B cell (primary cell): ENCODE results near the gene BTD. TPM values are rescaled to one million over a fixed set of nuclear protein-coding genes. Genes with fewer than 3 reads are reported as not detected.

Experiments
- ATAC-seq: fragments of 200-7000 bp; cut with Tn5 transposase; one replicate; pipeline ENCODE4 v1.10.0; 2021; ENCODE audit warnings: low read depth, mild to moderate bottlenecking, moderate number of reproducible peaks, moderate library complexity
- CTCF ChIA-PET: fragments of 350-600 bp; sonication (Branson Sonifier 250); formaldehyde crosslinking; loops from one replicate; lab custom pipeline; 2021; ENCODE audit warnings: antibody characterized with exemption, inconsistent platforms; lab: Charles Lee
- POLR2A ChIA-PET: fragments of 350-600 bp; sonication (Branson Sonifier 250); formaldehyde crosslinking; loops from one replicate; lab custom pipeline; 2021; ENCODE audit warnings: antibody characterized with exemption; lab: Charles Lee
- DNase-seq: peaks from one replicate; pipeline ENCODE4 v3.0.0; 2013
- H2AFZ ChIP-seq: 2 replicates; pipeline ENCODE4 v1.6.1; 2012; ENCODE audit warnings: mild to moderate bottlenecking, low read depth, low read length; ENCODE audit not compliant: insufficient read depth, poor library complexity, severe bottlenecking
- H3K27ac ChIP-seq, 2 donors: 1 replicate in 1 of 2; 2 replicates in 1 of 2; pipeline ENCODE4 v1.5.1; 2012 to 2013; ENCODE audit warnings: low read length in 2 of 2, mild to moderate bottlenecking in 2 of 2, moderate library complexity in 1 of 2
- H3K27me3 ChIP-seq, 4 experiments: fragments of 200-600 bp in 1 of 4; sonication (generic) in 1 of 4; replicated peaks in 1 of 4; 1 replicate in 2 of 4; 2 replicates in 2 of 4; pipeline versions ENCODE4 v1.6.1 to v1.7.0; 2013 to 2016; ENCODE audit warnings: low read length in 3 of 4, mild to moderate bottlenecking in 2 of 4, mixed read lengths in 1 of 4, moderate library complexity in 1 of 4; ENCODE audit not compliant: insufficient read depth in 4 of 4, control insufficient read depth in 3 of 4; ENCODE audit errors: control extremely low read depth in 1 of 4
- H3K36me3 ChIP-seq, 2 experiments: replicated peaks in 1 of 2; 1 replicate in 1 of 2; 2 replicates in 1 of 2; pipeline versions ENCODE4 v1.6.1 to v1.7.1; 2013; ENCODE audit warnings: low read length in 1 of 2; ENCODE audit not compliant: insufficient read depth in 2 of 2, control insufficient read depth in 1 of 2; ENCODE audit errors: control extremely low read depth in 1 of 2, extremely low read depth in 1 of 2
- H3K4me1 ChIP-seq, 2 donors: fragments of 200-600 bp in 1 of 2; sonication (generic) in 1 of 2; 1 replicate in 1 of 2; 2 replicates in 1 of 2; pipeline versions ENCODE4 v1.5.1 to v1.6.1; 2013 to 2017; ENCODE audit warnings: low read length in 2 of 2; ENCODE audit not compliant: control insufficient read depth in 2 of 2, insufficient read depth in 2 of 2
- H3K4me2 ChIP-seq: replicated peaks from 2 replicates; pipeline ENCODE3; 2012; ENCODE audit warnings: mild to moderate bottlenecking, low read depth, low read length; ENCODE audit not compliant: poor library complexity, severe bottlenecking
- H3K4me3 ChIP-seq, 5 experiments: fragments of 200-600 bp in 1 of 5; sonication (generic) in 1 of 5; 1 replicate in 3 of 5; 2 replicates in 2 of 5; pipeline versions ENCODE4 v1.5.1 to v1.7.0; 2011 to 2016; ENCODE audit warnings: low read length in 4 of 5, mild to moderate bottlenecking in 4 of 5, low read depth in 2 of 5, control low read depth in 1 of 5, moderate library complexity in 1 of 5; ENCODE audit not compliant: insufficient read depth in 1 of 5; ENCODE audit errors: control extremely low read depth in 1 of 5, extremely low read depth in 1 of 5
- H3K79me2 ChIP-seq: fragments of 200-600 bp; sonication (generic); one replicate; pipeline ENCODE4 v1.6.0; 2016; ENCODE audit warnings: low read length; ENCODE audit not compliant: control insufficient read depth, insufficient read depth
- H3K9ac ChIP-seq: fragments of 200-600 bp; sonication (generic); 2 replicates; pipeline ENCODE4 v1.6.1; 2017; ENCODE audit warnings: mild to moderate bottlenecking, low read length, moderate library complexity
- H3K9me3 ChIP-seq, 3 donors: one replicate each; pipeline versions ENCODE4 v1.6.1 to v1.7.1; 2013; ENCODE audit warnings: low read length in 2 of 3; ENCODE audit not compliant: control insufficient read depth in 2 of 3, insufficient read depth in 1 of 3; ENCODE audit errors: control extremely low read depth in 1 of 3
- H4K20me1 ChIP-seq: 2 replicates; pipeline ENCODE4 v1.6.0; 2012; ENCODE audit warnings: mild to moderate bottlenecking, low read length; ENCODE audit not compliant: insufficient read depth, control insufficient read depth, poor library complexity, severe bottlenecking
- H3K27ac Mint-ChIP-seq: one replicate; pipeline ENCODE4 v1.8.0; 2021; ENCODE audit warnings: mixed read lengths
- H3K27me3 Mint-ChIP-seq: one replicate; pipeline ENCODE4 v1.8.0; 2021; ENCODE audit warnings: mixed read lengths
- H3K4me1 Mint-ChIP-seq: one replicate; pipeline ENCODE4 v1.8.0; 2021; ENCODE audit warnings: mixed read lengths
- H3K4me3 Mint-ChIP-seq: one replicate; pipeline ENCODE4 v1.8.0; 2021; ENCODE audit warnings: mixed read lengths
- H3K9me3 Mint-ChIP-seq: one replicate; pipeline ENCODE4 v1.8.0; 2022; ENCODE audit warnings: mixed read lengths; ENCODE audit not compliant: insufficient read depth
- CTCF ChIP-seq: fragments of 200-600 bp; IDR thresholded peaks from one replicate; pipeline ENCODE4 v1.8.0; 2022; ENCODE audit warnings: antibody characterized with exemption, mild to moderate bottlenecking
- EZH2 ChIP-seq: IDR thresholded peaks from 2 replicates; pipeline ENCODE4 v1.6.1; 2012; ENCODE audit warnings: borderline replicate concordance, low read depth, mild to moderate bottlenecking, moderate library complexity, low read length; ENCODE audit not compliant: insufficient read depth, poor library complexity, severe bottlenecking
- WGBS: methylation state at CpG from one replicate; pipeline ENCODE4 v1.1.5; 2013; ENCODE audit warnings: missing lambda C conversion rate; ENCODE audit not compliant: insufficient coverage; 5-methylcytosine and 5-hydroxymethylcytosine counted together
- intact Hi-C: fragments of 100-400 bp; cut with micrococcal nuclease; formaldehyde crosslinking; loops from one replicate; pipeline ENCODE4 v1.10.0; 2022
- polyA plus RNA-seq: library from polyadenylated mRNA; depleted of rRNA; stranded (reverse); fragments of >200 nt; gene quantifications from 2 replicates; pipeline ENCODE4 v1.2.3, GENCODE V29; 2012
- total RNA-seq, 2 donors: library from RNA; stranded (reverse); fragments of 120-200 nt in 1 of 2; gene quantifications; 1 replicate in 1 of 2; 2 replicates in 1 of 2; pipeline versions ENCODE4 v1.2.3 to v1.2.4, GENCODE V29; 2013 to 2022

The BTD gene
- total and polyA plus RNA-seq, 2 donors (not counting 1 experiment from before 2014, with no cell fraction given) = 8.2 to 25.3 TPM

- DNase-seq (no peak), ATAC-seq (no peak)
- intact Hi-C loops = no loop called here
- Mint-ChIP-seq H3K27ac (no peak overlapping the region), H3K9me3 (no peaks in the 10 kb centered on the region), H3K4me1 (peaks cover 21% of the 10 kb centered on the region), H3K27me3 (no peaks in the 10 kb centered on the region), H3K4me3 (no peak overlapping the region)
- 82% methylated on average over 2 of the region's 7 CpGs for WGBS
- Histone ChIP-seq H3K9me3 (no peaks in the 10 kb centered on the region), H3K36me3 (peaks cover 0 to 2% of the 10 kb centered on the region in 2 experiments), H3K4me3 (no peak overlapping the region), H3K27me3 (no peaks in the 10 kb centered on the region), H2AFZ (no peak overlapping the region), H3K4me1 (peaks cover 4 to 18% of the 10 kb centered on the region in 2 donors), H3K4me2 (no peak overlapping the region), H3K27ac (no peak overlapping the region), H4K20me1 (no peaks in the 10 kb centered on the region), H3K9ac (no peak overlapping the region), H3K79me2 (no peaks in the 10 kb centered on the region)
- ChIA-PET CTCF (interaction anchor here (0.6 to 1.5 kb wide), 3 partner anchors 10 to 617 kb away, joined by 3 to 5 read pairs (median 3); no protein-coding TSS in a partner anchor), POLR2A (no interaction called here)
- TF ChIP-seq EZH2 (no peak), CTCF (no peak)
These were observed 35.8 kb downstream of the BTD start for GRCh38 chr3:15637131-15637951.

- H3K4me1 Mint-ChIP-seq = peaks cover 21% of the 10 kb centered on the region
- peaks cover 0 to 2% of the 10 kb centered on the region in 2 experiments for H3K36me3 ChIP-seq
- H3K4me1 ChIP-seq = peaks cover 4 to 18% of the 10 kb centered on the region in 2 donors
- H3K4me3 ChIP-seq = no peak overlapping the region
- H3K27ac Mint-ChIP-seq = no peak overlapping the region
- DNase-seq = no peak
- no peak overlapping the region for H3K27ac ChIP-seq
- no peaks in the 10 kb centered on the region for H3K27me3 Mint-ChIP-seq
- ChIA-PET CTCF (interaction anchor here (1.5 kb wide), 1 partner anchor 174 kb away, joined by 5 read pairs; no protein-coding TSS in a partner anchor), POLR2A (no interaction called here)
- no peaks in the 10 kb centered on the region for H3K79me2 ChIP-seq
- no peak overlapping the region for H3K9ac ChIP-seq
- H3K4me3 Mint-ChIP-seq = no peak overlapping the region
- H3K9me3 ChIP-seq = no peaks in the 10 kb centered on the region
- TF ChIP-seq CTCF (no peak), EZH2 (no peak)
- intact Hi-C loops = no loop called here
- H3K9me3 Mint-ChIP-seq = no peaks in the 10 kb centered on the region
- H2AFZ ChIP-seq = no peak overlapping the region
- H3K27me3 ChIP-seq = no peaks in the 10 kb centered on the region
- no peak overlapping the region for H3K4me2 ChIP-seq
- WGBS = 71% methylated on average over 2 of the region's 6 CpGs
- H4K20me1 ChIP-seq = no peaks in the 10 kb centered on the region
- no peak for ATAC-seq
These were observed 36.8 kb downstream of the BTD start for GRCh38 chr3:15638193-15638890.
